ENCODE data around the gene VOPP1.
A peak's percentile ranks its signal among the peaks of the same experiment; 100 is the strongest.

The VOPP1 gene

GRCh38 chr7:55507743-55508142, 64.6 kb downstream of the VOPP1 start:
- DNase-seq: no peak

DNA sequence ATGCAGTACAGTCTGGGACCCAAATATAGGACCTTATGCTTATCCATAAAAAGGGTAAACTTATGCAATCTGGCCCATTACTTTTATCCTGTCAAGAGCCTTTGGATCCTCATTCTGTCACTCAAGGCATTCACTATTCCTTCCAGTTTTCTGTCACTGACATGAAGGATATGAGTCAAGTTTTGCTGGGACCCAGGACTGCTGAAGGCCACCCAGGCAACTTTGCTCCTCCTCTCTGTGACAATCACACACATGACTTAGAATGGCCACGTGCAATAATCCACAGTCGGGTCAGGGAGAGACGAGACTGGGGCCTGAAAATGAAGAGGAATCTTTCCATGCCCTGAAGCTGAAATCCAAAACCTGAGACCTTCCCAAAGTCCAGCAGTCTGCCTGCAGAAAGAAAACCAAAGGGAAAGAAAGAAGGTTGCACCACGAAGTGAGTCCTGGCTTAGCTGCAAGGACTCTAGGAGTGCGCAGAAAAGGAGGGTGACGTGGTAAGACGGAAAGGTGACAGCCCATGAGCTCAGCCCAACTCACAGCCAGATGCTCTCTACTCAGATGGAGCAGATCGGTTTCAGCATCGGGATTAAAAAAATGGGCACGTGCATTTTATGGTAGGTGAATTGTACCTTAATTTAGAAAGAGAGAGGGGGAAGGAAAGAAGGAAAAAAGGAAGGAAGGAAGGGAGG, 67.2 kb downstream of the VOPP1 start:
- DNase-seq: no peak

DNA sequence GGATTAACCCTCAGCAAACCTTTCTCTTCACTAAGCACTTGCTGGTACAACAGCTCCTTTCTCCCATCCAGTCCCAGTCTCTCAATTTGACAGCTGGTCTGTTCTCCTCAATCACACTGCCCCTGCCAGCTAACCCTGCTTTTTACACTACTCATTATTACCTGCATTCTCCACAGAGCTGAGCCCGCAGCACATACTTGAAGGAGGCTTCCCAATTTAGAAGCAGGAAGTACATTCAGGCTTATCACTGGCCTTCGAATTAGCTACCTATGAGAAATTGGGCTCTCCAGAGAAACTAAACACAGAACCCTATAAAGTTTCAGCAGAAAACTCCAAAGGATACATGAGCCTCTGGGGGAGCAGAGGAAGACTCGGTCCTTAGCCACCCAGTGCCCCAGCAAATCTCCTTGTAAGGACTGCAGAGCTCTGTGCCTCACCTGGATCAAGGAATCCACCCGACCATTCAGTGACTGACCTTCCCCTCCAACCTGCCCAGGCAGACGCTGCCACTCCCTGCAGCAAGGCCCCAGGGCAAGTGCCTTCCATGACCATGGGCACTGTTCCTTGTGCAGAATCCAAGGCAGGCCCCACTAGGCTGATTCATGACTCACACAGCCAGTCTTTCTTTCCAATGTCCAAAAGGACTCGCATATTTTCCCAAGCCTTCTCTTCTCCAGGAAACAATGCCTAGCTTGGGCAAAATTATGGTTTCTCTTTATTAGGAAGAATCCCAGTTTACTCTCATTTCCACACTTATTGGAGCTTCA, 68.0 kb downstream of the VOPP1 start:
- no peak for DNase-seq

DNA sequence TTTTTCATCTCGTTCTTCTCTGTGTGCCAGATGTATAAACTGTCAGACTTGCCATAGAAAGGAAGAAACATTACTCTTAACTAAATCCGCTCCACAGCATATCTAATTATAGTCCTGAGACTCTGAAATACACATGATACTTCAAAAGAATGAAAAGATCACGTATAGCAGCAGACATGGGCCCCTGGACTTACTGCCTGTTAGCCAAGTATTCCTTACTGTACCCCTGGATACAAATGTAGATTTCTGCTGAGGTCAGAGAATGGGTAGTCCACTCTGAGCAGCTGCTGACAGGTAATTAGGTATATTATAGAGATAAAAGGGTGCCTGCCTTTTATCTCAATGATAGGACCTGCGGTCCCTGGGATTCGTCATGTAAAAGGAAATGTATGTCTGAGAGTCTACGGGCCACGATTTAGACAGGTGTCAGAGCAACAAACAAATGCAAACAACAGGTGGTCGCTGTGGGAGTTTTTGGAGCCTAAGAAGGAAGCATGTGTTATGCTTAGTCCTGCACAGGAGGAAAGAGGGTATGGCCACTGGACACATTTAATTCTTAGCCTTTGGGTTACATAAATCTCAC, 69.4 kb downstream of the VOPP1 start:
- no peak for DNase-seq

GRCh38 chr7:55502124-55502857, 70.0 kb downstream of the VOPP1 start:
- no peak for DNase-seq

DNA sequence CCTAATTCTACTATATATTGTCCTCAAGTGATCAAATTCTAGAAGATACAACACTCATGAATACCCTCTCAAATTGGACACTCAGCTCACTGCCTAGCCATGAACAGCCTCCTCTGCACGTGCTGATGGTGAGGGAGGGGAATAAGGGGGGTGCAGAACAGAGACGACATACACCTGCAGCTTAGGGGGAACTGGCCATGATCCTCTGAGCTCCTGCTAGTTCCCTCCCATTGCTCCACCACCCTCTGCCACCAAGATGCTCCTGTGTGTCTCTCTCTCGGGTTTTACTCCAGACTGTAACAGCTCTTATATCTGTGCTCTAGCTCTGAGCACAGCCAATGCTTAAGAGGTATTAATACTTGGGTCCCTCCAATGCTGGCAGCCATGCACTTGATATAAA, 70.7 kb downstream of the VOPP1 start:
- DNase-seq: no peak

DNA sequence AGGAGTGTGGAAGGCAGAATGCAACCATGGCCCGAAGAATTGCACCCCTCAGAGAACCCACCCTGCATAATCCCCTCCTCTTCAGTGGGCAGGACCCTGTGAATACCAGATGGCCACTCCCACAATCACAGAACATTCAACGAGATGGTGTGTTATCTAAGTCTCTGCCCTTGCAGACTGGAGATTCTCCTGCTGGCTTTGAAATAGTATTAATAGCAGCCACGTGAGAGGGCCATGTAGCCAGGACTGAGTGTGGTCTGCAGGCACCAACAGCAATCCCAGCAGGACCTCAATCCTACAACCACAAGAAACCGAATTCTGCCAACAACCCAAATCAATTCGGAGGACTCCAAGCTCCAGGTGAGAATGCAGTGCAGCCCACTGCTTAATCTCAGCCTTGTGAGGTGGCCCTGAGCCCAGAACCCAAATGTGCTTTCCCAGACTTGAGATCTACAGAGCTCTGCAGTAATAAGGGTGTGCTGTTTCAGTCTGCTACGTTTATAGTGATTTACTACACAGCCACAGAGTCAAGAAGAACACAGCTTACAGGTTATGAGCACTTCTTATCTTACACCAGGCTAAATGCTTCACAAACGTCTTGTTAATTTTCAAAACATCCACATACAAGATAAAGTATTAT, 72.1 kb downstream of the VOPP1 start:
- no peak for DNase-seq

- DNase-seq: no peak
These were observed 72.7 kb downstream of the VOPP1 start for GRCh38 chr7:55499591-55499990.

- DNase-seq: no peak
These were observed 73.5 kb downstream of the VOPP1 start for GRCh38 chr7:55498770-55499169.

DNA sequence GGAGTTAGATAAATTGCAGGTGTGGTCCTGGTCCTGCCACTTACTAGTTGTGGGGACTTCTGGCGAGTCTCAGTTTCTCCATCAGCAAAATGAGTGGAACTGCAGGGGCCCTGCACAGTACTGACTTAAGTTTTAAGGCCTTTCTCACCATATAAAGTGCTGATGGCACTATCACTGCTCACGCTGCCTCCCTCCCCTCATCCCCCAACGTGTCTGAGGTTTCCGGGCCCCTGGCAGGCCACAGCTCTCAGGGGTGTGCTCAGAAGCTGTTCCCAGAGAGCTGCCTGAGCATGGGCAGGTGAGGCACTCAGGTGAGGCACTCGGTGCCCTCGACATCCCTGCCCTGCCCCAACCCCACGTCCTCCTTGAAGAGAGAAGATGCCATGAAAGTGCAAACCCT, 74.2 kb downstream of the VOPP1 start:
- DNase-seq: peak; percentile 41

DNA sequence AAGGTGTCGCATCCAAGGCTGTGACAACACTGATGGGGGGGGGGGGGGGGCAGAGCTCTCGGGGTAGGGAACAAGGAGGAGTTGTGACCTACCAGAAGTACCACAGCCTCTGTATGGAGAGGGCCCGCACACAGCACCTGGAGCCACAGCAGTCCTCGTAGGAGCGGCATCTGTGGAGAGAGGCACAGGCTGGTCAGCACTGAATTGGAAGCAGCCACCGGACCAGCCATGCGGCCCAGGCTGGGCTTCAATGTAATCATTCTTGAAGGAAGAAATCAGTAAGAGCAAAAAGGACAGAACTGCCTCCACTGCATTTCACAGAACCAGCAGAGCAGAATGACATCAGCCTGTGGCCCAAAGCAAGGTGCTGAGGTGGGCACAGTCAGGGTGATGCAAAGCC, 74.8 kb downstream of the VOPP1 start:
- no peak for DNase-seq

DNA sequence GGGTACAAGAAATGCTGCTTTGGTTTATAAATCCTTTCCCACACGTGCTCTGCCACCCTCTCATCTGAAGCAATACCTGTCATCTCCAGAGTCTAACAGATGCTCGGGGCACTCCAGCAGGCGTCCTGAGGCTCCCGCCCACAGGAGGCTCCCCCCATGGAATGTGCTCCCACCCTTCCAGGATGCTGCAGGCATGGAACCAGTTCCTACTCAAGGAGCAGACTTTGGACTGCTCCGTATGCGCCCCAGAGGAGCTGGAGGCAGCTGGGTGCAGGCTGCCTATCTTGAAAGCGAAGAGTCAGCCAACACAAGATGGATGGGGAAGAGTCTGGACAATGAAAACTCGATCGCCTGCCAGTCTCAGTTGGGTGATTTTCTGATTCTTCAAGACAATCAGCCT, 75.4 kb downstream of the VOPP1 start:
- DNase-seq: no peak

DNA sequence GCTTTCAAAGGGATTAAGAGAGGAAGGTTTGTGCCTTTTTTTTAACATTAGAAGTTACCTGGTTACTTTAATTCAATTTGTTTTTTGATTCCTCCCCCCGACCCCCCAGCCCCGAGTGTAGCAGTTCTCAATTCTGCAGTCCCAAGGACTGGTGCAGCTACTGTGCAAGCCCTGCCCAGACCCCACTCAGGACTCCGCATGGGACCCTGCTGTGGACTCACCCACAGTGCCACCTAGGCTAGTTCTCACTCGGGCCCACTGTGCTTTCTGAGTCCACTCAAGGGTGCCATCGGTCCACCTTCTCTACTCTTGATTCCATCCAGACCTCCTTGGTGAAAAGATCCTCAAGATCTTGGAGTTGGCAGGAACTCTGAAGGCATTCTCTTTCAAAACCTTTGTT, 77.4 kb downstream of the VOPP1 start:
- no peak for DNase-seq

DNA sequence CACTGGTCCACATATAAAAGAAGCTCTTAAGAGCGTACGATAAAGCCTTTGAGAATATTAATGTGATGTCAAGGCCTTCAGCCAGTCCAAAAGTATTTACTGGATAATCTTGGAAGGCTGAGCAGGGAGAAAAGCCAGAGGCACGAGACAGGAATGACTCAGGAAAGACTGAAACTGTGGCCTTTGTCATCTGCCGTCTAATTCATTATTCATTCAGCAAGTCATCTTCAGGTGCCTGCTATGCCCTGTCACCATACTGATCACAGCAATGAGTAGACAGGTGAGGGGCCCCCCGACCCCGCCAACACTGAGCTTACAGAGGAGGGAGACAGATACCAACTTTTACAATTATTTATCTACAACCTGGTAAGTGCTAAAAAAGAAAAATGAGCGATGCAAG, 78.9 kb downstream of the VOPP1 start:
- no peak for DNase-seq

GRCh38 chr7:55491346-55491745, 81.0 kb downstream of the VOPP1 start:
- DNase-seq: no peak

DNA sequence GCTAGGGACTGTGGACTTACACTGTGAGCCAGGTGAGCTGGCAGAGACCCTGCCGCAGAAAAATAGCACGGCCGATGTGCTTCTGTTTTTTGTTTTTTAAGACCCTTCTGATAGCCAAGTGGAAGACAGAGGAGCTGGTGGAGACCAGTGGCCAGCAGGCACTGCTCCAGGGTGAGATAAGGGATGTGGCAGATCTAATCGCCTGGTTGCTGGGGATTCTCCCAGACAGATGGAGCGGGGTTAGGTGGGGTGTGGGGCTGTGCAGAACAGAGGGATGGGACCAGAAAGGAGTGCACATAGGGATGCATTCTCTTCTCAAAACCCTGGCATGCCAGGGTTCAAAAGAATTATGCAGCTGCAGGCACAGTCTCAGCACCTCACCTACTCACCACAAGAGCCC, 82.2 kb downstream of the VOPP1 start:
- no peak for DNase-seq

- no peak for DNase-seq
These were observed 82.8 kb downstream of the VOPP1 start for GRCh38 chr7:55489552-55489951.

- DNase-seq: no peak
These were observed 83.4 kb downstream of the VOPP1 start for GRCh38 chr7:55488804-55489340.

DNA sequence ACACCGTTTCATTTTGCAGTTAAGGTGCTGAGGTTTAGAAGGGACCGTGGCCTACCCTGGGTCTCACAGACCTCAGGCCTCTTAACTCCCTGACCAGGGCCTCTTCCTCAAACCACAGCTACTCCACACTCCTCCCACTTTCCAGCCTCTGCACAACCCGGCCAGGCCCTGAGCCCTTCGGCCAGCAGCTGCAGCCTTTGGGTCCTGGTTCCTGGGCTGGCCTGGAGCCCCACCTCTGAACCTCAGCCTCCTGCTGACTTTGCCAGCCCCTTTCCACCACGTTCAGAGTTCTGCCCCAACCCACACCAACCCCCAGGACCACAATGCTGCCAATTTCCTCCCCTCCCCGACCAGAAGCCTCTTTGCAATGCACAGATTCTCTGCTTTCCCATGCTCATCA, 84.1 kb downstream of the VOPP1 start:
- DNase-seq: no peak

DNA sequence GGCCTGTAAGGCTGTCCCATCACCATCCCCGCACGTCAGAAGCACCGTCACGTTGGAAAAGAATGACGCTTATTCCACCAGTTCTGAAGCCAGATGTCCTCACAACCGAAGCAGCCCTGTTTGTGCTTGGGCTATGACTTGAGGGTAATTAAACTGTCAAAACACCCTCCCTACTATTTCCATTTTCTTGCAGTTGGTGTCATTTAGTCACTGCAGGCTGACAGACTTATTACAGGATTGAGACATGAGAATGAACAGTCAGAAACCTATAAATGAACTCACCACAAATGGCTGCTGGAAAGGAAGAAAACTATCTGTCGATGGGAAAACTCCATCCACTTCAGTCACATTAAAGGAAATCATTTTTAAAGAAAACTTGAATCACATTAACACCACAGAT, 85.3 kb downstream of the VOPP1 start:
- DNase-seq: no peak

DNA sequence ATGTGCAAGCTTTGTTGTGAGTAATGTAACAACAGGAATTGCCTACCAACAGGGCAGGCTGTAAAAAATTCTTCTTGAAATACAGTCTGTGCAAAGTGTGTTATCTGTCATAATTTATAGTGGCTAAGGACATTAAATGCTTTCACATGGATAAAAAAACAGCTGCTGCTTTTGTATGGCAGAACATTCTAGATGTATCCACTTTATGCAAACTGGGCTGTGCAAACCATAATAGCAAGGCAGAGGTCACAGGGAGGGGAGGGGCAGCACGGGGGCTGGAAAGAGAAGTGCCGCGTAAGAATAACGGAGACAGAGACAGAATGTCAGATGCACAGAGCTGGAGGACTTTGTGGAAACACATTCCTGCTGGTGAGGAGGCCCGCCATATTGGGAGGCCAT, 86.1 kb downstream of the VOPP1 start:
- DNase-seq: no peak

DNA sequence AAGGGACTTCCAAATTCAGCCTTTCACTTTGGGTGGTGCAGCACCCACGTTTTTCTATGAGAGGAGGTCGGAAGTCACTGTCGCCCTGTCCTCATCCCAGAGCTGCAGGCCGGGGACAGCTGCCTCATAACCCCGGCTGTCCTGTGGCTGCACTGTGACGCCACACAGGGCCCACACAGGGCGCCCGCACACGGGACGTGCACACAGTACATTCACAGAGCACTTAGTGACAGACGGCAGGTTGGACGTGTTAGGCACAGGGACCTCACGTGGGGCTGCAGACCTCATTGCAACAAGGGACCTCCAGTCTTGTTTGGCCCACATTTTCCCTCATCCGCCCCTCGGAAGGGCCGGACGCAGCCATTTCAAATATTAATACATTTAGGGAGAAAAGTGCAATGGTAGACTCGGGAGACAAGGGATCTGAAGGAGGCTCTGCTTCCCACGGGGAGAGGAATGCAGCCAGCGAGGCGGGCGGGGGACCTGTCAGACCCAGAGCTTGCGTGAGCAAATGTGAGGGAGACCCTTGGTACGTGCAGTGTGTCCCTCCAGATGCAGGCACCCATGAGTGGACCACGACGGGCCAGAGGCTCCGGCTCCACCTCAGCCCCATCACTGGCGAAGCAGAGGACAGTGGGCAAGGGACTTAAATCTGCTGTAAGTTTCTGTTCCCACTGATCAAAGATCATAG, 86.7 kb downstream of the VOPP1 start:
- no peak for DNase-seq
